Sigmoid colon (tissue), 4 donors: ENCODE results near the gene OR8G1.

Experiments
- CTCF ChIP-seq, 4 experiments: fragments of 450-650 bp in 3 of 4; fragments of 200-600 bp in 1 of 4; IDR thresholded peaks; one replicate each; pipeline ENCODE4 v1.5.1; 2016 to 2019; ENCODE audit warnings: antibody characterized with exemption in 4 of 4, mild to moderate bottlenecking in 3 of 4, moderate library complexity in 2 of 4
- EP300 ChIP-seq, 4 donors: sonication (generic); formaldehyde crosslinking; IDR thresholded peaks; one replicate each; pipeline ENCODE4 v1.6.1; 2017; ENCODE audit warnings: antibody characterized with exemption in 4 of 4
- POLR2A ChIP-seq, 2 donors: fragments of 450-650 bp; IDR thresholded peaks; one replicate each; pipeline ENCODE4 v1.6.1; 2016; ENCODE audit warnings: antibody characterized with exemption in 2 of 2, mild to moderate bottlenecking in 2 of 2, moderate library complexity in 2 of 2

- TF ChIP-seq CTCF (IDR thresholded peaks at IDR 0.05) (no peak), POLR2A (IDR thresholded peaks at IDR 0.05) (no peak), EP300 (IDR thresholded peaks at IDR 0.05) (no peak)
Measured at GRCh38 chr11:124193221-124194010, 47.5 kb upstream of the OR8G1 start.
